Stimulated activated CD4-positive, alpha-beta T cell treated with anti-CD3 and anti-CD28 coated beads, Interleukin-15, amount 100 ng/mL, for 24 hours (primary cell): ENCODE data around the gene AMN.

Source experiments
- DNase-seq: peaks from one replicate; pipeline ENCODE4 v3.0.0-alpha.2; 2020

Gene AMN

DNA sequence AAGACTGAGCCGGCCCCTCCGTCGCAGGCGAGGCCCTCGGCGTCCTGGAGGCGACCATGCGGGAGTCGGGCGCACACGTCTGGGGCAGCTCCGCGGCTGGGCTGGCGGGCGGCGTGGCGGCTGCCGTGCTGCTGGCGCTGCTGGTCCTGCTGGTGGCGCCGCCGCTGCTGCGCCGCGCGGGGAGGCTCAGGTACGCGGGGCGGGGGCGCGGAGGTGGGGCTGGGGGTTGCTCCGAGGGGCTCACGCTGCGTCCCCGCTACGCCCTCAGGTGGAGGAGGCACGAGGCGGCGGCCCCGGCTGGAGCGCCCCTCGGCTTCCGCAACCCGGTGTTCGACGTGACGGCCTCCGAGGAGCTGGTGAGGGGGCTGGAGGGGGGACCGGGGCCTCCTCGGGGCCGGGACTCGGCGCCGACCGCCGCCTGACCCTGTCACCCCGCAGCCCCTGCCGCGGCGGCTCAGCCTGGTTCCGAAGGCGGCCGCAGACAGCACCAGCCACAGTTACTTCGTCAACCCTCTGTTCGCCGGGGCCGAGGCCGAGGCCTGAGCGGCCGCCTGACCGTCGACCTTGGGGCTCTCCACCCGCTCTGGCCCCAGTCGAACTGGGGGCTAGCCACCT, 7.8 kb downstream of the AMN start:
- DNase-seq: no peak

DNA sequence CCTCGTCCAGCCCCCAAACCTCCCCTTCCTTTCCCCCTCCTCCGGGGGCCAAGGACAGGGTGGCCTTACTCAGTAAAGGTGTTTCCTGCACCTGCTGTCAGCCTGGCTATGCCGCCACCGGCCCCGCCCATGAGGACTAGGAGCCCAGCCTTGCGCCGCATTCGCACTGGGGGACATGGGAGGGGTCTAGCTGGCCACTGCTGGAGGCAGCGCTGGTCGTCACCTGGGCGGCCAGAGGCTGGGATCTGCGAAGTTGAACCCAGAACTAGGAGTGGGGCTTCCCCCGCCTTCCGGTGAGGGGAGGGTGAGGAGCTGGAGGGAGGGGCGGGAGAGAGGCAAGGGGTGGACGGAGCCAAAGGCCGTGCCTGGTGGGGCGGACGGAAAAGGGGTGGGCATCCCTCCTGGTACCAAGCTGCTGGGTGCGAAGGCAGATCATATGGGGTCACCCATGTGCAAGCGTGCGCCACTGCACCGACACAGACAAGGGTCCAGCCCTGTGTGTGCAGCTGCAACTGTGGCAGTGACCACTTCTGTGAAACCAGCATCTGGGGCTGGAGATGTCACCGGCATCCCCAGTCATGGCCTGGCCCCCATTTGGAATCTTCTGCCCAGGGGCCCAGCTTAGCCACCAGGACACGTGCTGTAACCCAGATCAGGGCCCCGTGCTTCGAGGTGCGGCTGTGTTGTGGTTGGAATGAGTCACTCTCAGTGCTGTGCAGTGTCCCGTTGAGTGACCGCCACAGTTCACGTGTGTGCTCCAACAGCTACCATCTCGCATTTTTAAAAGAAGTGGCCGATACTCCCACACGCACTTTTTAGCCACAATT, 8.5 kb downstream of the AMN start:
- DNase-seq: no peak

DNA sequence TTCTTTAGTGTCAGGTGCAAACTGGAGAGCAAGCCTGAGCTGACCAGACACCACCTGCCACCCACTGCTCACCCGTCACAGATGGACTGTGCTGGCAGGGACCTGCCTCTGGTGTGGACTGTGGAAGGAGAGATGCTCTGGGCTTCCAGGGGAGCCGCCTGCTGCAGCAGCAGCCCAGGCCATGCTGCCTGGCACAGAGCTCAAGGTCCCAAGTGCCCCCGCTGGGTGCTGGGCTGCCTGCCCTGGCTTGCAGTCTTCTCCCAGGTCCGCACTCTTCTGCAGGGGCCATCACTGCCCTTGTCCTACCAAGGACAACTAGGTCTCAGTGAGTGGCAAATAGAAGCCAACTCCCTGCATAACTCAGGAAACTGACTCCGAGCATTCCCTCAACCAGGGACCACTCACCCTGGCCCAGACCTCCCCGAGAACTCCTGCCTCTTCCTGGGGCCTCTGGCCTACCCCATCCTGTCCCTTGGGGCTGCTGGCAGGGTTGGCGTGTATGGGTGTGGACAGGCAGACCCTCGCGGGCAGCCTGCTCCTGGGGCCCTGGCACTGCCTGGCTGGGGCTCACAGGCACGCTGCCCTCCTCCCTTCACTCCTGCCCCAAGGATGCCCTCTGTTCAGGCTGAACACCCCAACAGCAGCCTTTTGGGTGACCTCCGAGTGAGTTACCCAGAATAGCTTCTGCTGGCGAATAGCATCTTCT, 9.3 kb downstream of the AMN start:
- DNase-seq: no peak

- DNase-seq: no peak
Measured at GRCh38 chr14:102932484-102933248, 10.2 kb downstream of the AMN start.

- DNase-seq: no peak
Measured at GRCh38 chr14:102933618-102934231, 11.3 kb downstream of the AMN start.

GRCh38 chr14:102935756-102936155, 13.3 kb downstream of the AMN start:
- no peak for DNase-seq

DNA sequence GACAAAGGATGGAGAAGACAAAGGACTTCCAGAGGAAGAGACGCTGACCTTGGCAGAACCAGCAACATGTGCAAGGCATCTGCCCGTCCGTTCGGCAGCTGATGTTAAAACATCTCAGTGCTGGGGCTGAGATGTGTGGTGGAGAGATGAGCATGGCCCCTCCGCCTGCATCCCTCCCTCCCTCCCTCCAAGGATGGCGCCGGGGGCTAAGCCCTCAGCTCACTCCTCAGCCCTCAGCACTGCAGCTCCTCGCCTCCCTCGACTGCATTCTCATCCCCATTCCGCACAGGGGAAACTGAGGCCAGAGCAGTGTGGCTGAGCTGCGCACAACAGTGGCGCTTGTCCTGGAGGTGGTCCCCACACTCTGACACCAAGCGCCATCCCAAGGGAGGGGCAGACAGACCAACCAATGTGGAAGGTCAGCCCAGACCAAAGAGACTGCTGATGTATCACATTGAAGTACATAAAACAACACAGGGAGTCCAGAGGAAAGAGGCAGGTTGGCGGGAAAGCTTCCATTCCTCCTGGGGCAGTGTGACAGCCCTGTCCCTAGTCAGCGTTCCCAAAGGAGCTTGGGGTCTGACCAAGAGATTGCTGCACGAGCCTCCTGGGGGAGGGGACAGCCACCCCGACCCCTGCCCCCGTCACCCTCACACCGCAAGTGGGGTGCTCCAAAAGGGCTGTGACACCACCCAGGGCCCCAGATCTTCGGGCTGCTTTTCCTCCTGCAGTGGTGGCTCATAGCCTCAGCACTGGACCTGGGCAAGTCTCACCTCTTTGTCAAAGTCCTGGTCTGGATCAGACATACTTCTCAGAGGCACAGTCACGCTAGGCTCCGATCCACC, 15.1 kb downstream of the AMN start:
- no peak for DNase-seq

- no peak for DNase-seq
Measured at GRCh38 chr14:102938191-102938590, 15.7 kb downstream of the AMN start.

- no peak for DNase-seq
Measured at GRCh38 chr14:102939329-102939728, 16.9 kb downstream of the AMN start.

DNA sequence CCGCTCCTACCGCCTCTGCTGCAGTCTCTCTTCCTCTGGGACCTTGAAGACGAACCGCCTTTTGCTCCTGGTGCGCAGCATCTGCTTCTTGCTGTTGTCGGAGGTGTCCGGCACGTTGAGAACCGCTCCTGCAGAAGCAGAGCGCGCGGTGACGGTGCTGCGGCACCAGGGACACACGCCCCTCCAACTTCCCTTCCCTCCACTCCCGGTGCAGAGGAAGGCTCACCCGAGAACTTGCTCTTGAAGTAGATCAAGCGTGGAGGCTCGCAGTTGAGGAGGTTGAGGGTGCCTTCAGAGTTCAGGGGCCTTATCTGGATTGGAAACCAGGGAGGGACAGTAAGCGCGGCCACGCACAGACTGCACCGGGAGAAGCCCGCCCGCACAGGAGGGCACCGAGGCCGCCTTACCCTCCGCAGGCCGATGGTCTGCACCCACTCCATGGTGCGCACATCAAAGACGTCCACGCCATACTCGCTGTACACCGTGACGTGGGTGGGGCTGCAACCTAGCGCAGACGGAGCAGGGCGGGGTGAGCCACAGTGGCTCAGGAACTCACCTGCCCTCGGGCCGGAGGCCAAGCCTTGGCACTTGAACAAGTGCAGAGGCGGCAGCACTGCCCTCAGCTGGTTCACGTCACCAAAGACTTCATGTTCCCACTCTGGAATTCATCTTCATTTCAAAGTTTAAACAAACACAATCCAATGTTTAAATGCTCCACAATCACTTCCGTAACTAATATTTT, 17.5 kb downstream of the AMN start:
- no peak for DNase-seq

GRCh38 chr14:102940729-102941362, 18.4 kb downstream of the AMN start:
- no peak for DNase-seq

GRCh38 chr14:102941419-102942011, 19.1 kb downstream of the AMN start:
- no peak for DNase-seq

- no peak for DNase-seq
Measured at GRCh38 chr14:102942069-102942468, 19.6 kb downstream of the AMN start.

DNA sequence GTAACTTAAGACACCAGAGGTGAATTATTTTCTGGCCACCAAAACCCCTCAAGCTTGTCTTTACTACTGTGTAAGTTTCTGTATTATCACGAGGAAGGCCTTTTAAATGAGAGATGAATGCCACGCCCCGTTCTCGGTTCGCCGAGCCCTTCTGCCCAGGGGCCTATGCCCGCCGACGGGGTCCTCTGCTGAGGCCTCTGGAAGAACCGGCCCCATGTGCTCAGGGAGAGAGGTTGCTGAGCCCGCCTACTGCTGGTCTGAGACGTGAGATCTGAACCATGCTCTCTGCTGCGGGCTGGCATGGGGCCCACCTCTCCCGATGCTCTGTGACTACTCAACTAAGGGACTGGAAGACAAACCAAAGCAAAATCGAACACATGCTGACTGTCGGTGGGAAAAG, 21.0 kb downstream of the AMN start:
- no peak for DNase-seq

DNA sequence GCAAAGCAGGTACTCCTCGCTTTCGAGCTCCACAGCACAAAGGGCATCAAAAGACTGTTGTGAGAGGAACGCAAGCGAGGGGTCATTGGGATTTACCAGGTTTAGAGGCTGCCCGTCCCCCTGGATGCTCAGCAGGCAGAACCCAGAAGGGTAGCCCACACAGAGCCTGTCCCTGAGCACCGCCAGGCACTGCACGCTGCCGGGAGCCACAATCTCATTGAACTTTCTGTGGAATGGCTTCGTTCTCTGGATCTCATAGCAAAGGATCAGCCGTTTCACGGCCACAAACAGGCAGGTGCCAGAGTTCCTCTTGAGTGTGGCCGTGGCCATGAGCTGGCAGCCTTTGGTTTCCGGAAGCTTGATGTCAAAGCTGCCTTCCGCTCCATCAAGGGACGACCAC, 21.5 kb downstream of the AMN start:
- no peak for DNase-seq

- no peak for DNase-seq
Measured at GRCh38 chr14:102944448-102945330, 22.2 kb downstream of the AMN start.

- DNase-seq: no peak
Measured at GRCh38 chr14:102945346-102946130, 23.1 kb downstream of the AMN start.
